T-helper 9 cell (primary cell): ENCODE measurements around the gene TNRC6B.

ENCODE experiments used
- DNase-seq: peaks from one replicate; pipeline ENCODE4 v3.0.0-alpha.2; 2020

The TNRC6B gene

DNA sequence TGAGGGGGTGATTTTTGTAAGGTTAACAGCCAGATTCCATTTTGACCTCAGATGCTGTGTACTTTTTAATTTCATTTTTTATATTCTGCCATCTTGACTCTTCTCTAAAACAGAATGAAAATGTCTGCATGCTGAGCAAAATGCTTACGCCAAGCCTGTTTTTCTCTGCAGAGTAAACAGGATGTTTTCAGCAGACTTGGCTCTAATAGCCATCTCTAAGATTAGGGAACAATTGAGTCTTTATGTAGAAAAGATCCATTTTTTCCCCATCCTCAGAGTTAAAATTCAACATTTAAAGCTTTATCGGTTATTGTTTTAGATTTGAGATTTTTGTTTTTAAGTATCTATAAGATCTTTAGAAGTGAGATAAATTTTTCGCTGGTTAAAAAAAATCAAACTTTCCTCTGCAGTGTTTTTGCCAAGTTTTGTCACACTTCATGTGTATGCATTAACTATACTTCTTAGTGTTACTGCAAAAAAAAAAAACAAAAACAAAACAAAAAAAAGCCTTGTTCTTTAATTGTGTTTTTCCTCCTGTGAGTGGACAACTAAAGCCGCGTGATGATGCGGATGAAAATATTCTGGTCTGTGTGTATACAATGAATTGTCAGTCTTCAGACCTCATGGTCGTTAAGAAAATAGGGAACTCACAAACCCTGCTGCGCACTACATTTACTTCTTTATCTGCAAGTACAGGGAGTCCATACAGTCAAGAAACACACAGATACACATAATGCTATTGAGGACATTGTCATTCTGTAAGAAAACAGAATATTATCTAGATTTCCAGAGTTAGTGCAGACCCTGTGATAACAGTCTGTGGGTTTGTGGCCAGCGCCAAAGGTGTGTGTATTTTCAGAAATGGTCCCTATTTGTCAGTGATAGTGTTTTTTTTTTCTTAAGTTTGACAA, 151.1 kb downstream of the TNRC6B start:
- no peak for DNase-seq

- no peak for DNase-seq
Observed at GRCh38 chr22:40329466-40329865, 151.7 kb downstream of the TNRC6B start.

DNA sequence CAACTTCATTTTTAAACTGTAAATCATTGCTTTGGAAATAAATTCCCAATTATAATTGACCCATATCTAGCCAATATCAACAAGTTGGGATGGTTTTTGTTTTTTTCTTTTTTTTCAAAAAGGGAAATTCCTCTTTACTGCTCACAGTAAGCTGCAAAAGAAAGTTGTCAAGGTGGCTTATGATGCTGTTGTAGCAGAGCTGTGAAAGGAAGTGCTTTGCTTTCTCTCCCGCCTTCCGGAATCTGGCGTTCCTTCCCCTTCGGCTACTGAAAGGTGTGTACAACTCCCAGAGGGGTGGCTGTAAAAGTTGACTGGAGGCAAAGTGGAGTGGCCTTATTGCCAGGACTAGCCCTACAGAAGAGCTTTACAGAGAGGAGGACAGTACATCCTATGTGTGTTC, 152.4 kb downstream of the TNRC6B start:
- no peak for DNase-seq

DNA sequence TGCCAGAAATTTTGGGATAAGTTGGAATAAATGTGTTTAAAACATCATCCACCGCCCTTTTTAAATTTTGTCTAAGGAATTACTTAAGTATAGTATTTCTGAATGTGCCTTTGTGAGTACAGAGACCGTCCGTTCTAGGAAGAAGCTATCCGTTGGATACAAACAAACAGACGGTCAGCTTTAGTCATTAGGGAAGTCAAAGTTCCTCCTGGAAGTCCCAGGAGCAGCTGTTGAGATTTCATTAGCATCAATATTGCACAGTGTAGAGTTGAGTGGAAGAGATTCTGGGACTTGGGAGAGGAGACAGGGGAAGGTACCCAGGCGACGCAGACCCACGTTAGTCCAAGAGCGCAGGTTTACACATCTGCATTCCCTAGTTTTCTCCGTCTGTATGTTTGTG, 152.9 kb downstream of the TNRC6B start:
- DNase-seq: no peak

GRCh38 chr22:40331706-40332105, 154.0 kb downstream of the TNRC6B start:
- DNase-seq: no peak

DNA sequence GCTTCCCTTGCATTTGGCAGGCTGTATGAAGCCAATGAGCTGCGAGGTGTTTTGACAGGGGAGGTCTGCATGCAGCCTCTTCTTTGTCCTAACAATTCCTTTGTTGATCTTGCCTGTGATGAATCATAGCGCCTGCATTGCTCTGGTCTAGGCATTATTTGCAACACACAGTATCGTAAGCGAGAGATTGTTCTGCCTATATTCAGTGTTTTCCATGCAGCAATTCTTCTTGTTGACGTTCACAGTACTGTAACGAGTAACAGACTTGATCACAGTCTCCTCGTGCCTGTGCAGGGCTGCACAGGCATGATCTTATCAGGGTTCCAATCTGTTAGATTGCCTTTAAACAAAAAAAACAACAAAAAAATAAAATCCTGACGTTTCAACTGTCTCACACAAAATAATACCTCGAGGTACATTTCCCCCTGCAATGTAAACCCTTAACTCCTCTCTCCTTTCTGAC, 154.6 kb downstream of the TNRC6B start:
- no peak for DNase-seq

- DNase-seq: no peak
Observed at GRCh38 chr22:40334060-40334459, 156.3 kb downstream of the TNRC6B start.

GRCh38 chr22:40334899-40335298, 157.2 kb downstream of the TNRC6B start:
- DNase-seq: no peak

DNA sequence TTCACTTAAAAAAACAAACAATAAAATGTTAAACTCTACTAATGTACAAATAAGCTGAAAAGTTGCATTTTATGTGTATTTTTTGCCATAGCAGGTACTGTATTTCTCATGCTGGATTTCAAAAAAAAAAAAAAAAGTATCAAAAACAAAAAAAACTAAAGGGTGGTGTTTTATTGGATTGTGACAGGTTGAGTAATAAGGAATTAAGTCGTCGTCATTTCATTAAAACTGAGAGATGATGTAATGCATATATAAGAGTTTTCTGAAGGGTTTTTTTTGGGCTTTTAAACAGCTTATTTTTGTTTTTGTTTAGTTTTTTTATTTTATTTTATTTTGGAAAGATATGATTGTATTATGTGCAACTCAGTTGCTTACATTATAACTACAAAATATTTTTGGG, 157.6 kb downstream of the TNRC6B start:
- DNase-seq: no peak

GRCh38 chr22:40340044-40340443, 162.3 kb downstream of the TNRC6B start:
- no peak for DNase-seq

DNA sequence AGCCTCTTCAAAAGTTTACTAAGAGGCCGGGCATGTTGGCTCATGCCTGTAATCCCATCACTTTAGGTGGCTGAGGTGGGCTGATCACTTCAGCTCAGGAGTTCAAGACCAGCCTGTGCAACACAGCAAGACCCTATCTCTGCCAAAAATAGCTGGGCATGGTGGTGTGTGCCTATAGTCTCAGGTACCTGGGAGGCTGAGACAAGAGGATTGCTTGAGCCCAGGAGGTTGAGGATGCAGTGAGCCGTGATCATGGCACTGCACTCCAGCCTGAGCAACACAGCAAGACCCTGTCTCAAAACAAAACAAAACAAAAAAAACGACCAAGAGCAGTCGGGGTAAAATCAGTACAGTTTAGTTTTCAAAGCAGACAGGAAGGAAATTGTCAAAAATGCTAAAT, 163.9 kb downstream of the TNRC6B start:
- DNase-seq: no peak

DNA sequence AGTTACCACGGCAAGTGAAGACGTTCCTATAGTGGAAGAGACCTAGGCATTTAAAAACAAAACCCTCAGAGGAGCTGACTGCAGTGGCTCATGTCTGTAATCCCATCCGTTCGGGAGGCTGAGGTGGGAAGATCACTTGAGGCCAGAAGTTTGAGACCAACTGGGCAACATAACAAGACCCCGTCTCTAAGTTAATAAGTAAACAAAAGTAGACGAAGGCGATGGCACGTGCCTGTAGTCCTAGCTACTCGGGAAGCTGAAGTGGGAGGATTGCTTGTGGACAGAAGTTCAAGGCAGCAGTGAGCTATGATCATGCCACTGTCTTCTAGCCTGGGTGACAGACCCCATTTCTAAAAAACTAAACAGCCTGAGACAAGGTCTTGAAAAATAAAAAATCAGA, 164.8 kb downstream of the TNRC6B start:
- no peak for DNase-seq

- peak; percentile 32 for DNase-seq
Observed at GRCh38 chr22:40345271-40345670, 167.5 kb downstream of the TNRC6B start.

GRCh38 chr22:40345815-40346184, 168.1 kb downstream of the TNRC6B start:
- peak; percentile 48 for DNase-seq

DNA sequence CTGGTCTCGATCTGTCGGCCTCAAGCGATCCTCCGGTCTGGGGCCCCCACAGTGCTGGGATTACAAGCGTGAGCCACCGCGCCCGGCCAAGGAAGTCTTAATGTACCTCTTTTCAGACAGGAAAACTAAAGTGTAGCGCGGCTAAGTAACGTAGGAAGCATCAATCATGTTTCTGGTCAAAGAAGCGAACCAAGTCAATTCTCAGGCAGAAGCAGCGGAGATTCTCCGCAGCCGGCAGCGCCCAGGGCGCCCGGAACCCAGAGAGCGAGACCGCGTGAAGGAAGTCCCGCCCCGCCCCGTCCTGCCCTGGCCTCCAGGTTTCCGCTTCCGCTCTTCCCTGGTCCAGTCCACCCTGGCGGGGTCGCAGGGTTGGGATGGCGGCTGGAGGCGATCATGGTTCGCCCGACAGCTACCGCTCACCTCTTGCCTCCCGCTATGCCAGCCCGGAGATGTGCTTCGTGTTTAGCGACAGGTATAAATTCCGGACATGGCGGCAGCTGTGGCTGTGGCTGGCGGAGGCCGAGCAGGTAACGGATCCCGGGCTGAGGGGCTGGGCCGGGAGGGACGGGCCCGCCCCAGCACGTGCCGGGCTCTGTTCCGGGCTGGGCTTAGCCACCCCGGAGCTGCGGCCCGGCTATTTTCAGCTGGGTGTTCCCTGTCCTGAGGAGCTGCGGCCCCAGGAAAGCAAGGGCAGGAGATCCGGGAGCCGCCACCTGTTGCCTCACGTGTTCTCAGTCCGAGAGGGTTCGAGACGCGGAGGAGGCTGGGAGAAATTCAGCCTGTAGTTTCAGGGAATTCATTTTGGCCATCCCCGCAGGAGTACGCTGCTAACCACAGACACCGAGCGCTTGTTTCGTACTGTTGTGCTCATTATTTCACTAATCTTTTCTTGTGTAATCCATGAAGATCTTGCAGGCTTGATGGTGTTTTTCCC, 168.7 kb downstream of the TNRC6B start, which contains the start of gene ADSL:
TSS of gene ADSL (plus strand) at position 316 of the 934 bp plus-strand sequence. CDS start at position 375, 59 bp downstream.
- DNase-seq: peak; percentile 74

GRCh38 chr22:40347300-40347699, 169.6 kb downstream of the TNRC6B start:
- DNase-seq: no peak

GRCh38 chr22:40348025-40348658, 170.4 kb downstream of the TNRC6B start:
- peak; percentile 52 for DNase-seq

DNA sequence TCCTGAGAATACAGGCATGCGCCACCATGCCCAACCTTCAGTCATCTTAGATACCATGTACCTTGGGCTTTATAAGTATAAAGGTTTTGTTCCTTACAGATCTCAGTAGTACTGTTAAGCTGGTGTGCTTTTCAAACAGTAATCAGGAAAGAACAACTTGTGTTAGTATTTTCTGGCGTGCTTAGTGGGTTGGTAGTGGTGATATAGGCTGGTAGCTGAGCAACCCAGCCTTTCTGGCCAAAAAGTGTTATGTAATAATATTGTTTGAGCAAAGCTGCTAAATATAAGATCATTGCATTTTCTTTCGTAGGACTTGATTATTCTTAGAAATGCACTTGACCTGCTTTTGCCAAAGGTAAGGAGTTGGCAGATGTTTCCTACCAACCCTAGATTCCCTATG, 175.0 kb downstream of the TNRC6B start:
- DNase-seq: no peak

GRCh38 chr22:40361100-40361499, 183.4 kb downstream of the TNRC6B start:
- DNase-seq: no peak

GRCh38 chr22:40363059-40363458, 185.3 kb downstream of the TNRC6B start:
- DNase-seq: no peak

DNA sequence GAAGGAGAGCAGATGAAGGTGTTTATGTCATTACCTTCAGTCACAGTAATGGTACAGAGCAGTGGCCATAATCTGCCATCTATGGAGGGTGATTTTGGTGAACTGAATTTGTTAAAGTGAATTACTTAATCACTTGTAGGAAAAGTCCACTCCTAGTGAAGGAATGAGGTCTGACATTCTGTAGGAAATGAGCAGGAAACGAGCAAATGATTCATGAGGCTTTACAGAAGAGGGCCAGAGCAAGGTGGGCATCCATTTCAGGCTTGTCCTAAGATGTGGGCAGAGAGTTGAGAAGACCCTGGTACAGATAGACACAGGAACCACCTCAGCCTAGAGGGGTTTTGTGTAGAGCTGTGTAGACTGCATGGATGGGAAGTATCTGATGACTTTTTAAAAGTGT, 186.7 kb downstream of the TNRC6B start:
- no peak for DNase-seq

GRCh38 chr22:40366068-40366467, 188.3 kb downstream of the TNRC6B start:
- DNase-seq: no peak

- DNase-seq: no peak
Observed at GRCh38 chr22:40367342-40367741, 189.6 kb downstream of the TNRC6B start.
